ENCODE data around the gene IGFALS.

Gene IGFALS

DNA sequence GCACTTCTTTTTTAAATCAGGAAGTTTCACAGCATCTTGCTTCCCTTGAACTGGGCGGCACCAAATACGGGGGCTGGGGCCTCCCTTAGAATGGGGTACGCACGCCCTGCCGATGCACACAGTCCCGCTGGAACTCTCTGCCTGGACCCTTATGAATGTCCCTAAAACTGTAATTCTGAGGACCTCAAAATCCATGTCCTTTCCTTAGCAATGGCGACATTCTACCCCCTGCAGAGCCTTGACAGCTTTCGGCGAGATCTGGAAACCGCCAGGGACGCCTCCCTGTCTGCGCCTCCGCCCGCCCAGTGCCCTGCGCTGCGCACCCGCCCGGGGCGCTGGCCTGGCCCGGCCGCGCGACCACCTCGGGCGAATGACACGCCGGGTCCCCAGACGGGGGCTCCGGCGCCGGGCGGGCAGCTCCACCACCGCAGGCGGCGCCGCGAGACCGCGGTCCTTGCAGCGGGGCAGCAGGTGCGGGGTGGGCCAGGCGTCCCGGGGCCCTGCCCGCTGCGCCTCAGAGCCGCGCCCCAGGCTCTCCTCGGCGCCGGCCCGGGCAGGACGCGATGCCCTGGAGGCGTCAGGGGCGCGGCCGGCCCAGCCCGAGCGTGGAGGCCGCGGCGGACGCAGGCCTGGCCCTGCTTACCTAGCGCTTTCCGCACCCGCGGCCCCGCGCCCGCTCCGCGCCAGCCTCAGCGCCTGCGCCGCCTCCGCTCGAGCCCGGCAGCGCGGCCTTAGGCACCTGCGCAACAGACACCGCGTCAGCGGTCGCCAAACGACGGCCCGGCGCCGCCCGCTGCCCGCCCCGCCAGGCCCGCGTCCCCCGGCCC lies 32.6 kb upstream of the IGFALS start:
- Histone ChIP-seq H3K4me3 (IDR thresholded peaks at IDR 0.05; ENCODE audit: insufficient read depth, low read depth, low read length) (no peak overlapping the region), H3K9ac (peak overlapping the region; percentile 24; the same call in 1 of the 2 replicates), H2AFZ (ENCODE audit: low read depth) (0 out of 2 replicates have a peak overlapping the region, but pooled peaks have one; percentile 24), H3K4me1 (ENCODE audit: low read depth, poor library complexity, severe bottlenecking) (peaks cover 24% of the 10 kb centered on the region), H3K4me2 (peak overlapping the region; percentile 80), H3K36me3 (ENCODE audit: insufficient read depth) (no peaks in the 10 kb centered on the region), H3K27me3 (ENCODE audit: insufficient read depth, low read depth) (no peaks in the 10 kb centered on the region), H3K79me2 (ENCODE audit: insufficient read depth, low read depth) (peaks cover 21% of the 10 kb centered on the region; the same call in 1 of the 2 replicates), H4K20me1 (ENCODE audit: insufficient read depth) (no peaks in the 10 kb centered on the region), H3K27ac (peak overlapping the region; percentile 30; the same call in 1 of the 2 replicates)
- TF ChIP-seq, protein P1, sequence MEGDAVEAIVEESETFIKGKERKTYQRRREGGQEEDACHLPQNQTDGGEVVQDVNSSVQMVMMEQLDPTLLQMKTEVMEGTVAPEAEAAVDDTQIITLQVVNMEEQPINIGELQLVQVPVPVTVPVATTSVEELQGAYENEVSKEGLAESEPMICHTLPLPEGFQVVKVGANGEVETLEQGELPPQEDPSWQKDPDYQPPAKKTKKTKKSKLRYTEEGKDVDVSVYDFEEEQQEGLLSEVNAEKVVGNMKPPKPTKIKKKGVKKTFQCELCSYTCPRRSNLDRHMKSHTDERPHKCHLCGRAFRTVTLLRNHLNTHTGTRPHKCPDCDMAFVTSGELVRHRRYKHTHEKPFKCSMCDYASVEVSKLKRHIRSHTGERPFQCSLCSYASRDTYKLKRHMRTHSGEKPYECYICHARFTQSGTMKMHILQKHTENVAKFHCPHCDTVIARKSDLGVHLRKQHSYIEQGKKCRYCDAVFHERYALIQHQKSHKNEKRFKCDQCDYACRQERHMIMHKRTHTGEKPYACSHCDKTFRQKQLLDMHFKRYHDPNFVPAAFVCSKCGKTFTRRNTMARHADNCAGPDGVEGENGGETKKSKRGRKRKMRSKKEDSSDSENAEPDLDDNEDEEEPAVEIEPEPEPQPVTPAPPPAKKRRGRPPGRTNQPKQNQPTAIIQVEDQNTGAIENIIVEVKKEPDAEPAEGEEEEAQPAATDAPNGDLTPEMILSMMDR (conservative IDR thresholded peaks at IDR 0.05; ENCODE audit: low read depth, low read length): no peak

DNA sequence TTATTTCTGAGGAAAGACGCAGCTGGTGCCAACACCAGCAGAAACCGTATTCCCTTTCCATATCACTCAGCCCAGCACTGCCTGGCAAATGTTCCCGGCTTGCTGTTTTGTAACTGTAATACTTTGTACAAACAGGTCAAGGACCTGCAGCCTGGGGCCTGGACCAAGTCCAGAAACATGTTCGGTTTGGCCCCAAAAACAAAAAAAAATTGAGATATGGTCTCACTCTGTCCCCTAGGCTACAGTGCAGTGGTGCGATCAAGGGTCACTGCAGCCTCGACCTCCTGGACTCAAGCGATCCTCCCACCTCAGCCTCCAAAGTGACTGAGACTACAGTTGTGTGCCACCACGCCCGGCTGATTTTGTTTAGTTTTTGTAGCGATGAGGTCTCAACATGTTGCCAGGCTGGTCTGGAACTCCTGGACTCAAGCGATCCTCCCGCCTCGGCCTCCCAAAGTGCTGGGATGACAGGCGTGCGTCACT lies 31.9 kb upstream of the IGFALS start:
- TF ChIP-seq, protein P1 (conservative IDR thresholded peaks at IDR 0.05; ENCODE audit: low read depth, low read length): no peak
- H3K9ac ChIP-seq: no peak overlapping the region; the same call in 1 of the 2 replicates
- no peak overlapping the region for H3K27ac ChIP-seq
- peak overlapping the region; percentile 80 for H3K4me2 ChIP-seq
- 0 out of 2 replicates have a peak overlapping the region, but pooled peaks have one; percentile 24 for H2AFZ ChIP-seq (ENCODE audit: low read depth)
- H3K27me3 ChIP-seq (ENCODE audit: insufficient read depth, low read depth): no peaks in the 10 kb centered on the region
- peaks cover 24% of the 10 kb centered on the region for H3K4me1 ChIP-seq (ENCODE audit: low read depth, poor library complexity, severe bottlenecking)
- no peaks in the 10 kb centered on the region for H3K36me3 ChIP-seq (ENCODE audit: insufficient read depth)
- no peak overlapping the region for H3K4me3 ChIP-seq (IDR thresholded peaks at IDR 0.05; ENCODE audit: insufficient read depth, low read depth, low read length)
- no peaks in the 10 kb centered on the region for H4K20me1 ChIP-seq (ENCODE audit: insufficient read depth)
- H3K79me2 ChIP-seq (ENCODE audit: insufficient read depth, low read depth): peaks cover 21% of the 10 kb centered on the region; the same call in 1 of the 2 replicates

DNA sequence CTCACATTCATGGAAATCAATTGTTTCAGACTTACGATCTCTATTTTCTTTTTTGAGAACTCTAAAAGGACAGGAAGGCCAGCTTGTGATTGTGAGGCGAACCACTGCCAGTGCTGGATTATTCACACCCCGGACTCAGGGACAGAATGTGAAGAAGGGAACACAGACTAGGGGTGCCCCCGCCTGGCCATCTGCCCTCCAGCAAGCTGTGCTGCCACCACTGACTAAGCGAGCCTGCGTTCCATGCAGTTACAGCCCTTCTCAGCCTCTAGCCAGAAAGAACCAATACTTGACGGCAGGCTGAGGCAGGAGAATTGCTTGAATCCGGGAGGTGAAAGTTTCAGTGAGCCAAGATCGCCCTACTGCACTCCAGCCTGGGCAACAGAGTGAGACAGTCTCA lies 30.3 kb upstream of the IGFALS start:
- H3K27me3 ChIP-seq (ENCODE audit: insufficient read depth, low read depth): no peaks in the 10 kb centered on the region

DNA sequence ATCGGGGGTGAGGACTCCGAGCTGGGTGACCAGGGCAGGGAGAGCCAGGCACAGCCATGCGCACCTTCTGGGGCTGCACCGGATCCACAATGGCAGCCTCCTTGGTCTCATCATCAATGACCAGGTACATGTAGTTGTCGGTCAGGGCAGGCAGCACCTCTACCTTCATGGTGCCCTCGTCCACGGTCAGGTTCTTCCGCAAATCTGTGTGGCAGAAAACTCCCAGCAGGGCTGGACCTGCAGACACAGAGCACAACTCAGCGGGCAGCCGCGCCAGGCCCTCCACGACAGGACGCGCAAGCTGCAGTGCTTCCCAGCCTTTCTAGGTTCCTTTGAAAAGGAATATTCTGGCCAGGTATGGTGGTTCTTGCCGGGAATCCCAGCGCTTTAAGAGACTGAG lies 29.3 kb upstream of the IGFALS start:
- no peaks in the 10 kb centered on the region for H3K36me3 ChIP-seq (ENCODE audit: insufficient read depth)
- TF ChIP-seq, protein P1 (conservative IDR thresholded peaks at IDR 0.05; ENCODE audit: low read depth, low read length): no peak
- H3K4me1 ChIP-seq (ENCODE audit: low read depth, poor library complexity, severe bottlenecking): peaks cover 8% of the 10 kb centered on the region
- H3K4me2 ChIP-seq: no peak overlapping the region
- H4K20me1 ChIP-seq (ENCODE audit: insufficient read depth): no peaks in the 10 kb centered on the region
- H3K4me3 ChIP-seq (IDR thresholded peaks at IDR 0.05; ENCODE audit: insufficient read depth, low read depth, low read length): no peak overlapping the region
- no peak overlapping the region for H3K9ac ChIP-seq
- H3K27me3 ChIP-seq (ENCODE audit: insufficient read depth, low read depth): no peaks in the 10 kb centered on the region
- H3K79me2 ChIP-seq (ENCODE audit: insufficient read depth, low read depth): peaks cover 12% of the 10 kb centered on the region; the same call in 1 of the 2 replicates
- no peak overlapping the region for H3K27ac ChIP-seq
- no peak overlapping the region for H2AFZ ChIP-seq (ENCODE audit: low read depth)

More for the DNA sequence above, 30.3 kb upstream of the IGFALS start:
- H3K4me1 ChIP-seq (ENCODE audit: low read depth, poor library complexity, severe bottlenecking): peaks cover 18% of the 10 kb centered on the region
- TF ChIP-seq, protein P1 (conservative IDR thresholded peaks at IDR 0.05; ENCODE audit: low read depth, low read length): no peak
- H3K9ac ChIP-seq: no peak overlapping the region
- H3K4me3 ChIP-seq (IDR thresholded peaks at IDR 0.05; ENCODE audit: insufficient read depth, low read depth, low read length): no peak overlapping the region
- no peak overlapping the region for H3K27ac ChIP-seq
- H4K20me1 ChIP-seq (ENCODE audit: insufficient read depth): no peaks in the 10 kb centered on the region
- H3K79me2 ChIP-seq (ENCODE audit: insufficient read depth, low read depth): peaks cover 21% of the 10 kb centered on the region; the same call in 1 of the 2 replicates
- no peak overlapping the region for H2AFZ ChIP-seq (ENCODE audit: low read depth)
- no peak overlapping the region for H3K4me2 ChIP-seq
- H3K36me3 ChIP-seq (ENCODE audit: insufficient read depth): no peaks in the 10 kb centered on the region
